Measurements from ENCODE around the gene CERCAM.
A peak's percentile ranks its signal among the peaks of the same experiment; 100 is the strongest.

CERCAM gene

DNA sequence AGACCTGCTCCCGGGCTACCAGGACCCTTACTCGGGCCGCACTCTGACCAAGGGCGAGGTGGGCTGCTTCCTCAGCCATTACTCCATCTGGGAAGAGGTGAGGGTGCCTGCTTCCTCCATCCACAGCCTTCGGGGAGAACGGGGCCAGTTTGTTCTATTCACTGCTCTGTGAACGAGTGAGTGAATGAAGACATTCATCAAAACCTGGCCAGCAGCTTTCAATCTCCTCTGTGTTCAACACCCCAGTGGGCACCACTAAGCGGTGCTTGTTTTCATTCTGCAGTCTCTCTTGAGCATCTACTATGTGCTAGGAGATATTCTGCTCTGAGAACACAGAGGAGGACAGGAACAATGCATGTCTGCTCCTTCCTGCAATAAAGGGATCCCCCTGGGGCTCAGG is 10.6 kb downstream of the CERCAM start:
- Histone ChIP-seq H3K36me3 (ENCODE audit: low read depth) (no peaks in the 10 kb centered on the region), H3K4me3 (ENCODE audit: severe bottlenecking) (no peak overlapping the region), H3K27me3 (ENCODE audit: insufficient read depth, poor library complexity, severe bottlenecking) (no peaks in the 10 kb centered on the region), H3K4me1 (ENCODE audit: insufficient read depth, poor library complexity, severe bottlenecking) (no peaks in the 10 kb centered on the region), H3K9me3 (ENCODE audit: severe bottlenecking) (no peaks in the 10 kb centered on the region), H3K27ac (ENCODE audit: poor library complexity, severe bottlenecking) (no peak overlapping the region)
- TF ChIP-seq, protein P1, sequence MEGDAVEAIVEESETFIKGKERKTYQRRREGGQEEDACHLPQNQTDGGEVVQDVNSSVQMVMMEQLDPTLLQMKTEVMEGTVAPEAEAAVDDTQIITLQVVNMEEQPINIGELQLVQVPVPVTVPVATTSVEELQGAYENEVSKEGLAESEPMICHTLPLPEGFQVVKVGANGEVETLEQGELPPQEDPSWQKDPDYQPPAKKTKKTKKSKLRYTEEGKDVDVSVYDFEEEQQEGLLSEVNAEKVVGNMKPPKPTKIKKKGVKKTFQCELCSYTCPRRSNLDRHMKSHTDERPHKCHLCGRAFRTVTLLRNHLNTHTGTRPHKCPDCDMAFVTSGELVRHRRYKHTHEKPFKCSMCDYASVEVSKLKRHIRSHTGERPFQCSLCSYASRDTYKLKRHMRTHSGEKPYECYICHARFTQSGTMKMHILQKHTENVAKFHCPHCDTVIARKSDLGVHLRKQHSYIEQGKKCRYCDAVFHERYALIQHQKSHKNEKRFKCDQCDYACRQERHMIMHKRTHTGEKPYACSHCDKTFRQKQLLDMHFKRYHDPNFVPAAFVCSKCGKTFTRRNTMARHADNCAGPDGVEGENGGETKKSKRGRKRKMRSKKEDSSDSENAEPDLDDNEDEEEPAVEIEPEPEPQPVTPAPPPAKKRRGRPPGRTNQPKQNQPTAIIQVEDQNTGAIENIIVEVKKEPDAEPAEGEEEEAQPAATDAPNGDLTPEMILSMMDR (IDR thresholded peaks at IDR 0.05; ENCODE audit: poor library complexity, severe bottlenecking) = no peak
- no peak for ATAC-seq (ENCODE audit: low read depth)
- no peak for DNase-seq (ENCODE audit: low spot score)

DNA sequence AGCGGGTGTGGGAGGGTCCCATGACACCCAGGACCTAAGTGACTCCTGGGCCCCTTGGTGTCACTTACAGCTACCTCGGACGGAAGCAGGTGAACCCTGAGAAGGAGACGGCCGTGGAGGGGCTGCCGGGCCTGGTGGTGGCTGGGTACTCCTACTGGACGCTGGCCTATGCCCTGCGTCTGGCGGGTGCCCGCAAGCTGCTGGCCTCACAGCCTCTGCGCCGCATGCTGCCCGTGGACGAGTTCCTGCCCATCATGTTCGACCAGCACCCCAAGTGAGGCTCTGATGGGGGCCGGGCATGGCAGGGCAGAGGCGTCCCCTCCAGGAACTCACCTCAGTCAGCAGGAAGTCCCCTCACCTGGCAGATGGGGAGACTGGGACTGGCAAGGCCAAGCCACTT is 13.7 kb downstream of the CERCAM start:
- DNase-seq (ENCODE audit: low spot score) (no peak), ATAC-seq (ENCODE audit: low read depth) (no peak)
- Histone ChIP-seq H3K9me3 (ENCODE audit: severe bottlenecking) (no peaks in the 10 kb centered on the region), H3K4me3 (ENCODE audit: severe bottlenecking) (no peak overlapping the region), H3K4me1 (ENCODE audit: insufficient read depth, poor library complexity, severe bottlenecking) (no peaks in the 10 kb centered on the region), H3K27me3 (ENCODE audit: insufficient read depth, poor library complexity, severe bottlenecking) (no peaks in the 10 kb centered on the region), H3K36me3 (ENCODE audit: low read depth) (no peaks in the 10 kb centered on the region), H3K27ac (ENCODE audit: poor library complexity, severe bottlenecking) (no peak overlapping the region)
- TF ChIP-seq, protein P1 (IDR thresholded peaks at IDR 0.05; ENCODE audit: poor library complexity, severe bottlenecking) = no peak

DNA sequence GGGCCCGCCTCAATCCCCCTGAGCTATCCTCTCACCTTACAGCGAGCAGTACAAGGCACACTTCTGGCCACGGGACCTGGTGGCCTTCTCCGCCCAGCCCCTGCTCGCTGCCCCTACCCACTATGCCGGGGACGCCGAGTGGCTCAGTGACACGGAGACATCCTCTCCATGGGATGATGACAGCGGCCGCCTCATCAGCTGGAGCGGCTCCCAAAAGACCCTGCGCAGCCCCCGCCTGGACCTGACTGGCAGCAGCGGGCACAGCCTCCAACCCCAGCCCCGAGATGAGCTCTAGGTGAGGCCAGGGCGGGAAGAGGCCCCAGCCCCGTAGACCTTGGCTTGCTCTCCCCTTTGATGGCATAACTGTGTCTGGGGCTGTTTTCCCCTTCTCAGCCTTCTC is 15.0 kb downstream of the CERCAM start:
- H3K4me1 ChIP-seq (ENCODE audit: insufficient read depth, poor library complexity, severe bottlenecking) = no peaks in the 10 kb centered on the region
- ATAC-seq (ENCODE audit: low read depth) = no peak

DNA sequence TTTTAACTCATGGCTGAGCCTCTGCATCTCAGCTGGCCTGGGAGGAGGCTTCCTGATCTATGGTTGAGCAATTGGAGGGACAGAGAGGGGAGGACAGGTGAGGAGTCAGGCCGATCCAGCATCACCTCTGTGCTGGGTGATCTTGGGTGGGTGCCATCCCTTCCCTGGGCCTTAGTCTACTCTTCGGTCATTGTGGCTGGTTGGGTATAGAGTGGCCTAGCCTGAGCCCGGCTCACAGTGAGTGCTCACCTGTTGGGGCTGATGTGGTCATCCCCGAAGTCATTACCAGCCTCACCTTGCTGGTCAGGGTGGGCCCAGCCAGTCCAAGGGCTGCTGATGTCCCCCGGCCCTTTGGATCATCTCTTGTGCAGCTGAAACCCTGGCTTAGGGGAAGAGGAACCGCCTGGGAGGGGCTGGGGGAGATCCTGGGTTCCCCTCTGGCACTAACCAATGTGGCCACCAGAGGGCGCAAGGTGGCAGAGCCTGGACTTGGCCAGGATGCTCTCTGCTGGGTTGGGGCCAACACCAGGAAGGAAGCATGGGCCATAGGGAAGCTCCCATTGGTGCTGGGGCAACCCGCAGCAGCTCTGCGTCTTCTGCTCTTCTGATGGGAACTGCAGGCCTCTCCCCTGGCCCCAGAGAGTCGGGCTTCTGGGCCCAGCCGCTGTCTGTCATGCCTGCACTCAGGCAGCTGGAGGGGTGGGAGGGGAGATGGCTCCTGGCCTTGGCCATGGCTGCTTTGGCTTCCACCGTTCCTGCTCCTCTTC is 17.9 kb downstream of the CERCAM start:
- DNase-seq (ENCODE audit: low spot score) (no peak), ATAC-seq (ENCODE audit: low read depth) (peak; percentile 79)
- TF ChIP-seq, protein P1 (IDR thresholded peaks at IDR 0.05; ENCODE audit: poor library complexity, severe bottlenecking) = peak; percentile 96

More for the DNA sequence above, 15.0 kb downstream of the CERCAM start:
- Histone ChIP-seq H3K9me3 (ENCODE audit: severe bottlenecking) (no peaks in the 10 kb centered on the region), H3K4me3 (ENCODE audit: severe bottlenecking) (no peak overlapping the region), H3K36me3 (ENCODE audit: low read depth) (no peaks in the 10 kb centered on the region), H3K27ac (ENCODE audit: poor library complexity, severe bottlenecking) (no peak overlapping the region), H3K27me3 (ENCODE audit: insufficient read depth, poor library complexity, severe bottlenecking) (no peaks in the 10 kb centered on the region)
- TF ChIP-seq, protein P1 (IDR thresholded peaks at IDR 0.05; ENCODE audit: poor library complexity, severe bottlenecking) = no peak
- no peak for DNase-seq (ENCODE audit: low spot score)

DNA sequence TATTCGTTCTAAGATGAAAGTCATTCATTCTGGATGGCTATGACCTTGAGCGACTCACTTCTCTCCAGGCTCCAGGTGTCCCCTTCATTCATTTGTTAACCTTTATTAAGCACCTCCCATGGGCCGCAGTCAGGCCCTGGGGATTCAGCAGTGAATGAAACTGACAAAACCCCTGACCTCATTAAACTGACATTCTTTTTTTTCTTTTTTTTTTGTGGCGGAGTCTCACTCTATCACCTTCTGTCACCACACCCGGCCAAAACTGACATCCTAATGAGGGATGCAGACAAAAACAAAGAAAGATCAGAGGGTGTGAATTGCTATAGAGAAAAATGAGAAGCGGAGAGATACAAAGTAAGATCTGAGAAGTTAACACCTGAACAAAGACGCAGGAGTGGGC is 18.6 kb downstream of the CERCAM start:
- H3K4me1 ChIP-seq (ENCODE audit: insufficient read depth, poor library complexity, severe bottlenecking) = no peaks in the 10 kb centered on the region
- TF ChIP-seq, protein P1 (IDR thresholded peaks at IDR 0.05; ENCODE audit: poor library complexity, severe bottlenecking) = no peak
- no peak for ATAC-seq (ENCODE audit: low read depth)

More for the DNA sequence above, 17.9 kb downstream of the CERCAM start:
- no peaks in the 10 kb centered on the region for H3K27me3 ChIP-seq (ENCODE audit: insufficient read depth, poor library complexity, severe bottlenecking)
- no peak overlapping the region for H3K27ac ChIP-seq (ENCODE audit: poor library complexity, severe bottlenecking)
- no peaks in the 10 kb centered on the region for H3K4me1 ChIP-seq (ENCODE audit: insufficient read depth, poor library complexity, severe bottlenecking)
- H3K4me3 ChIP-seq (ENCODE audit: severe bottlenecking) = no peak overlapping the region
- no peaks in the 10 kb centered on the region for H3K36me3 ChIP-seq (ENCODE audit: low read depth)
- no peaks in the 10 kb centered on the region for H3K9me3 ChIP-seq (ENCODE audit: severe bottlenecking)

More for the DNA sequence above, 18.6 kb downstream of the CERCAM start:
- H3K9me3 ChIP-seq (ENCODE audit: severe bottlenecking) = no peaks in the 10 kb centered on the region
- no peak overlapping the region for H3K4me3 ChIP-seq (ENCODE audit: severe bottlenecking)
- no peaks in the 10 kb centered on the region for H3K36me3 ChIP-seq (ENCODE audit: low read depth)
- H3K27ac ChIP-seq (ENCODE audit: poor library complexity, severe bottlenecking) = no peak overlapping the region
- H3K27me3 ChIP-seq (ENCODE audit: insufficient read depth, poor library complexity, severe bottlenecking) = no peaks in the 10 kb centered on the region
- no peak for DNase-seq (ENCODE audit: low spot score)
